ENCODE results near the gene MTUS2.
"Not testable (repeated sequence)": the region's sequence is repeated elsewhere in the genome, so short reads cannot be mapped to it uniquely, and the experiment has no call there.

GRCh38 chr13:29390598-29390997 is 570.5 kb downstream of the MTUS2 start:
- not testable (repeated sequence) for TF ChIP-seq CTCF (conservative IDR thresholded peaks at IDR 0.05; ENCODE audit: low read length); EZH2phosphoT487 (IDR thresholded peaks at IDR 0.05; ENCODE audit: borderline replicate concordance)
